Activated CD4-positive, alpha-beta T cell treated with anti-CD3 and anti-CD28 coated beads for 1 hour (primary cell): Measurements from ENCODE around the gene NEURL1B.
"Not testable (repeated sequence)": the region's sequence is repeated elsewhere in the genome, so short reads cannot be mapped to it uniquely, and the experiment has no call there.

ENCODE experiments used
- DNase-seq: peaks from one replicate; pipeline ENCODE4 v3.0.0-alpha.2; 2020

NEURL1B gene

DNA sequence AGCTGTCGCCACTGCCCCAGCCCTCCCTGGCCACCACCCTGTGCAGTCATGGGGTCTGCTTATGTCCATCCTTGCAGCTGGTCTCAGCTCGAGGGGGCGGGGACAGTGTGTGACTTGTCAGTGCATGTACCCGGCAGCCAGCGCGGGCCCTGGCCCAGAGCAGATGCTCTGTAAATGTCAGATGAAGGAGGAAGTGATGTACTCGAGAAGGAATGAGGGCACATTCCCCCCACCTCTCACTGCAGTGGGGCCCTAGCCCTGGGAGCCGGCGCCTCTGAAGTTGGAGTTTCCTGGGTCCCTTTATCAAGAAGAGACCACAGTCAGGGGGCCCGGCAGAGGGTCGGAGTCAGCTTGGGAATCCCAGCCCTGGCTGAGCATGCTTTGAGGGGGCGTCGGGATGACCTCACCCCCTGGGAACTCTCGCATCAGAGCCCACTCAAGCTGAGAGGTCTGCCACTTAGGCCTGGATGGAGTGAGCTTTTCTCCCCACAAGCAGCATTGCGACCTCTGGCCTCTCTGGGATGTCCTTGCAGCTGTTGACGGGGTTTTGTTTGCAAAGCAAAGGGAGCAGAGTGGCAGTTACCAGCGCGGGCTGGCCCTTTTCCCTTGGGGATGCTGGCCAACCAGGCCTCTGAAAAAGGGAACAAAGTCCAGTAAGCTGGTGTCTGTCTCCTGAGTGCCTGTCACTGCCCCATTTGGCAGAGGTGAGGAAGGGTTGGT is 19.0 kb downstream of the NEURL1B start:
- no peak for DNase-seq

DNA sequence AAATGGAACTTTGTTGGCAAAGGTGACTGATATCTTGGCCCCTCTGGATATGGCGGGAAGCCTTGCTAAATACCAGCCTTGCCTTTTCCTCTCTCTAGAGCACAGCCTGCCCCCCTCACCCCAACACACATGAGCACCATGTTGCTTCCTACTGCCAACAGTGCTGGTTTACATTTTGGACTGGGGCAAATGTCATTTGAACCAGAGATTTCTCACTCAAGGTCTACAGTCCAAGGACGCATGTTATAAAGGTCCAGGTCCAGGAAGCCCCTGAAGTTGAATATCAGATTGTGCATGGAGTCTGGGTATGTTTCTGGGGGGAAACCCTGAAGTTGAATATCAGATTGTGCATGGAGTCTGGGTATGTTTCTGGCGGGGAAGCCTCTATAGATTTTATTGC is 19.9 kb downstream of the NEURL1B start:
- DNase-seq = no peak

DNA sequence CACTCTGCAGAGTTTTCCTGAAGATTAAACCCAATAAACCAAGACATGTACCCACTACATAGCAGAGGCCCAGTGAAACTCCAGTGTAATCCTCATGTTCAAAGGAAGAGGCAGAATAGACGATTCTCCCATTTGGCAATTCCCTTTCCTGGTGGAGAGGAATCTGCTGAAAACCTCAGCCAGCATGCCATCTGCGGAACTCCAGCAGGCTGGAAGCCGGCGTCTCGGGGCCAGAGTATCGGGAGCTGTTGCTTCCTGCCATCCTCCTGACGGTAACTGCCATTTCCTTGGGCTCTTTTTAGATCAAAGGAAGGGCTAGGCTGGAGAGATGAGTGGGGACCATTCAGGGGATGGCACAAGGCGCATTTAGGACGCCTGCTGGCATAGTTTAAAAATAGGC is 20.5 kb downstream of the NEURL1B start:
- no peak for DNase-seq

DNA sequence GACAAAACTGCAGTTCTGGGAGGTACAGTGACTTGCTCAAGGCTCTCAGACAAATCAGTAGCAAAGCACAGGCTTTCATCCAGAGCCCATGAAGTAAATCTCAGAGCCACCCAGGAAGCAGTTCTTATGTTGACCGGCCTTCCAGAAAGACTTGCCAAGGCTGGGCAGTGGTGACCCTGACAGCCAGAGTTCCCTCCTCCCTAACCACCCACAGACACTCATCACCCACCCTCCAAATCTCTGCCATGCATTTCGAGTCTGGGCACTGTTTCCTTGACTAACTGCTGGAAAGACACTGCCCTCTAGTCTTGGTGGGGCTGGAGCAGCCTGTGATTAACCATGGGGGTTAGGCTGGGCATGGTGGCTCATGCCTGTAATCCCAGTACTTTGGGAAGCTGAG is 21.5 kb downstream of the NEURL1B start:
- DNase-seq = no peak

GRCh38 chr5:172664018-172664417 is 23.0 kb downstream of the NEURL1B start:
- no peak for DNase-seq

- no peak for DNase-seq
These were observed 23.8 kb downstream of the NEURL1B start for GRCh38 chr5:172664681-172665541.

DNA sequence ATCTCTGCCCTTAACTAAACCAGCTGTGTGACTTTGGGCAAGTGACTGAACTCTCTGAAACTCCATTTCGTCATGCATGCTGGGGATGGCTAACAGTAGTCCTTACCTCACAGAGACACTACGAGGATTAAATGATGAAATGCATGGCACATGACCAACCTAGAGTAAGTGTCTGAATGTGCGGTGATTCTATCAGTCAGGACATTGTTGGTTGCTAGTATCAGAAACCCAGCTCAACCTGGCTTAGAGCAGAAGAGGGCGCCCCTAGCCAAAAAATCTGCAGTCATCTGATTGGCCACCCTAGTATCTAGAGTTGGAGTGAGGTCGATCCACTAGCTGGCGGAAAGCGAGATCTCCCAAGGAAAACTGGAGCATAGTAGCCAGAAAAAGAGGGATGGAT is 25.2 kb downstream of the NEURL1B start:
- DNase-seq = no peak

DNA sequence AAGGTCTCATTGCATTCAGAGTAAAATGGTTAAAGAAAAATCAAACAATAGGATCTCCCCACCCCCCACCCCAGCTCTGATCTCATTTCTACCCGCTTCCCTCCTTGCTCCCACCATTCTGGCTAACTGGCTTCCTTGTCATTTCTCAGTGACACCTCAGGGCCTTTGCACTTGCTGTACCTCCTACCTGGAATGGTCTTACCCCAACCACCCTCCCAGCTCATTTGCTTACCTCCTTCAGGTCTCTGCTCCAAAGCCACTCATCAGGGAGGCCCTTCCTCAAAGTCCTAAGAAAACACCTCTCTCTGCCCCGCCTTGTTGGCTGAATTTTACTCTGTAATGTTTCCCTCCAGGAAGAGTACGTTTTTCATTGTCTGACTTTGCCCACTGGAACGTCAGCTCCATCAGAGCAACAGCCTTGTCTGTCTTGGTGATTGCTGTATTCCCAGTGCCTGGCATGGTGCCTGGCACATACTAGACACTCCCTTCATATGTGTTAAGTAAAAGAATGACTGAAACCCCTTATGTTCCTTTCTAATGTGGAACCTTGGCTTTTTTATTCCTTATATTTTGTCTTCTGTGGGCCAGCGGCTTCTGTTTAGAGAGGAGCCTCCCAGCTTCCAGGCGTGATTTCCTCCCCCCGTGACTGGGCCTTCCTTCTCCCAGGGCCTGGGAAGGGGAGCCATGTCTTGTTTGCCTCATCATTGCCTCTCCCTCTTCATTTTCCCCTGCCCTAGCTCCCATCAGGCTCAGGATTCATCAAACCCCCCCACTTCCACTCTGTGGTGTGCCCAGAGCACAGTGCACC is 26.9 kb downstream of the NEURL1B start:
- no peak for DNase-seq

DNA sequence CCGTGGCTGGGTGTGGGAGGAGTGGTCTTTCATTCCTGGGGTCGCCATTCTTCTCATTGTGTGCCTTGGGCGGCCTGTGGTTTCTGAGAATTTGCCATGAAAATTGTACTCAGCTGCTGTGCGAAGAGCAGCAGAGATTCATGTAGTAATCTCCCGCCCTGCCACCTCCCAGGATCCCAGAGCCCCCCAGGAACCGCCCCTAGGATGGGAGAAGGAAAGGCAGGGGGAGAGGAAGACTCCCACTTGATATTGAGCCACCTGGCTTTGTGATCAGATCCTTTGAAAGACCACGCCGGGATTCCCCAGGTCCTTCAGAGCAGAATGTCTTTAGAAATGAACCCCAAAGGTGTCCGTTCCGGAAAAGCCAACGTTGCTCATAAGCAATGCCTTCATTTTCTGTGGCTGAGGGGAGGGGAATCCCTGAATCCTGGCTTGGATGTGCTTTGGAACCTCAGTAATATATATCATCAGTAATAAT is 27.6 kb downstream of the NEURL1B start:
- no peak for DNase-seq

DNA sequence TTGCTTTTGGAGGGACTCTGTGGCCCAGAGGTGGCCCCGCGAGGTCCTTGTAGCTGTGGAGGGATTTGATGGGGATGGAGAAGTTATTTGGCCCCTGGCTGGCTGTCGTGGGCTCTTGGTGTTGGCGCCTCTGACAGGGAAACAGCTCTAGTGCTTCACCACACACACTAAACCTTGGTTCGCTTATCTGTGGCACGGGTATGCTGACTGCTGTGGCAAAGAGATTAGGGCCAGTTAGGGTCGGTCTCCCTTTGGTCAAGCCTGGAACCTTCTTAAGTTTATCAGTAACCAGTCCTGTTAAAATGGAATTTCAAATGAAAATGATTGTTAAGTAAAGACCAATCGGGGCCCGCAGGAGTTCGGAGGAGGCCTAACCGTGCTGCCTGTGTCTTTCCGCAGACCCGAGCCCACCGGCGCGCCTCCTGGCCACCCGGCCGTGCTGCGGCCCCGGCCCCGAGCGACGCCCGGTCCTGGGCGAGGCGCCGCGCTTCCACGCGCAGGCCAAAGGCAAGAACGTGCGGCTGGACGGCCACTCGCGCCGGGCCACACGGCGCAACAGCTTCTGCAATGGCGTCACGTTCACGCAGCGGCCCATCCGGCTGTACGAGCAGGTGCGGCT is 28.4 kb downstream of the NEURL1B start:
- DNase-seq = no peak

GRCh38 chr5:172670005-172670402 is 28.9 kb downstream of the NEURL1B start:
- DNase-seq = no peak

DNA sequence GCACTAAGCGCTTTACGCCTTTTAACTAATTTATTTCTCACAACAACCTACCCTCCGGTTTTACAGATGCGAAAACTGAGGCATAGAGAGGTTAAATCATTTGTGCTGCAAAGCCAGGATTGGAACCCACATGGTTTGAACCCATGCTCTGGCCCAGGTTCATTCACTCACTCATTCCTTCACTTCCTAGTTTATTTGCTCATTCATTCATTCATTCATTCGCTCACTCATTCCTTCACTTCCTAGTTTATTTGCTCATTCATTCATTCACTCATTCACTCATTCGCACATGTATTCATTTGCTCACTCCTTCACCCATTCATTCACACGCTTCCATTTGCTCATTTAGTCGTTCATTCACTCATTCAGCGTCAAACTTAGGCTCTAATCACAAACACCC is 29.4 kb downstream of the NEURL1B start:
- DNase-seq = no peak

GRCh38 chr5:172671091-172671490 is 30.0 kb downstream of the NEURL1B start:
- no peak for DNase-seq

- no peak for DNase-seq
These were observed 31.6 kb downstream of the NEURL1B start for GRCh38 chr5:172672681-172673080.

DNA sequence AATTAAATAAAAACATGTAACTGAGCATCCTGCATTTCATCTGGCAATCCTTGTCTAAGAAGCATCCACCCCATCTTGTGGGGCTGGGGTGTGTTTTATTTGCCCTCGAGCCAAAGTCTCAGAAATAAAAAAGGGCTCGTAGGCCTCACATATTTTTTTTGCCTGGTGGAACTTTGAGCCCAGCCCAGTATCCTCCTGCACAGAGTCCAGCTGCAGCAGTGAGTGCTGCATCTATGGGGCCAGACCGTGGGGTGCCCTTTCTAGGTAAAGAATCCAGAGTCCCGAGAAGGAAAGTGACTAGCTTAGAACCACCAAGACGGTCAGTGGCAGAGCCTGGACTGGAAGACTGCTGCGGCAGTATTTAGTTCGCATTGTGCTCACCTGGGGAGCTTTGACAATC is 33.1 kb downstream of the NEURL1B start:
- DNase-seq = no peak

- no peak for DNase-seq
These were observed 35.9 kb downstream of the NEURL1B start for GRCh38 chr5:172676914-172677475.

DNA sequence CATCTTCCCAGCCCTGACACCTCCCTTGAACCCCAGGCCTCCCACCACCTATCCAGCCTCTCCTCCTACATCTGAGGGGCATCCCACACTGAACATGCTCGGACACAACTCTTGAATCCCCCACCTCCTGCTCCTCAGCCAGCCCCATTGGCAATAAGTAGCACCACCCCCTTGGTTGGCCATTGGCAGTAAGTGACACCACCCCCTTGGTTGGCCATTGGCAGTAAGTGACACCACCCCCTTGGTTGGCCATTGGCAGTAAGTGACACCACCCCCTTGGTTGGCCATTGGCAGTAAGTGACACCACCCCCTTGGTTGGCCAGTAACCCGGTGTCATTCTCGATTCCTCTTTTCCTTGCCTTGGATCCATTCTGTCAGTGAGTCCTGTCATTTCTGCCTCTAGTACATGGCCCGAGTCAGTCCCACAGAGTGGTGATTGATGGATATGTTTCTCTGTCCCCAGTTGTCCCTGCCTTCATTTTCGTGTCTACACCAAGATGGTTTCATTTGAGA is 37.4 kb downstream of the NEURL1B start:
- not testable (repeated sequence) for DNase-seq

DNA sequence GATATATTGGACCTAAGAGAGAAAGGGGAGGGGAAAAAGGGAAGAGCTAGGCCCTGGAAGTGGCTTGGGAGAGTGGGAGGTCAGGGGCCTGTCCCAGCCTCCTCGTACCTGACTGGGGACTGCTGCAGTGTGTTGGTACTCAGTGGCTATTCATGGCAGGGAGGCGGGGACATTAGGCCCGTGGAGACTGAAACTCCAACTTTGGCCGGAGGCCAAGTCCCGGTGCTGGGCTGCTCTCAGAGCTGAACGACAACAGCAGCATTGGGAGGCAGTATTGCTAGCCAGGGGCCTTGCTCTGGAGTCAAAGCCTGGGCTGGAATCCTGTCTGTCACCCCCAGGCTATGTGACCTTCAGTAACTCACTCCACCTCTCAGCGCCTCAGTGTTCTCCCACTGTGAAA is 37.8 kb downstream of the NEURL1B start:
- no peak for DNase-seq

DNA sequence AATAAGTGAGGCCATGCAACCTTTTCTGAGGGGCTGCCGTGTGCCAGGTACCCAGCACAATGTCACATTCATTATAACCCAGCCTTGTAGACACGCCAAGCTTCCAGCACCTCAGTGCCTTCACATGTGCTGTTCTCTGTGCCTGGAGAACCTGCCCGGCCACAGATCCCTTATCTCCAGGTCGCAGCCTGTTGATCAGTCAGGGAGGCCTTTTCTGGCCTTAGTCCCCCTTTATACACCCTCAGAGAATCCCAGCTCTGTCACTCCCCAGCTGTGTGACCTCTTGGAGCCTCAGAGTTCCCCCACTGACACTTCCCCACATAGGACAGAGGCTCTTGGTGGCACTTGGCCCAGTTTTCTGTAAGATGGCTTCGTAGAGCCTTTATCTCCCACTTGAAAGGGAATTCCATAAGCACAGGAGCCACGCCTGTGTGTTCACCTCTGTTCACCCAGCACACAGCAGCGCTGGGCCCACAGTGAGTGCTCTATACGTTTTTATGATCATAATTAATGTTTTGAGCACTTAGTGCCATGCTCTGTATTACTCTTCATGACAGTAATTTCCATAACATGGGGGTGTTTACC is 38.7 kb downstream of the NEURL1B start:
- DNase-seq = no peak

GRCh38 chr5:172680921-172681320 is 39.9 kb downstream of the NEURL1B start:
- DNase-seq = no peak

- no peak for DNase-seq
These were observed 40.4 kb downstream of the NEURL1B start for GRCh38 chr5:172681421-172681820.

DNA sequence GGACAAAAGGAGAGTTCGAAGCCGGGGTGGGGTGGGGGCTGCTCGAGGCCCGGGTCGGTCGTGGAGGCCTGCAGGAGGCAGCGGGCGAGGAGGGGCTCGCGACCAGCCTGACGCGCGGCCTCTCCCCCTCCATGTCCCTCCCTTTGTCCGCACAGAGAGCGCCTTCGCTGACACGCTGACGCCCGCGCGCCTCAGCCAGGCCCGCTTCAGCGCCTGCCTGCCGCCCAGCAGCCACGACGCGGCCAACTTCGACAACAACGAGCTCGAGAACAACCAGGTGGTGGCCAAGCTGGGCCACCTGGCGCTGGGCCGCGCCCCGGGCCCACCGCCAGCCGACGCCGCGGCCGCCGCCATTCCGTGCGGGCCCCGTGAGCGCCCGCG is 42.2 kb downstream of the NEURL1B start:
- DNase-seq = no peak
